ENCODE measurements around the gene PAK5.

DNA sequence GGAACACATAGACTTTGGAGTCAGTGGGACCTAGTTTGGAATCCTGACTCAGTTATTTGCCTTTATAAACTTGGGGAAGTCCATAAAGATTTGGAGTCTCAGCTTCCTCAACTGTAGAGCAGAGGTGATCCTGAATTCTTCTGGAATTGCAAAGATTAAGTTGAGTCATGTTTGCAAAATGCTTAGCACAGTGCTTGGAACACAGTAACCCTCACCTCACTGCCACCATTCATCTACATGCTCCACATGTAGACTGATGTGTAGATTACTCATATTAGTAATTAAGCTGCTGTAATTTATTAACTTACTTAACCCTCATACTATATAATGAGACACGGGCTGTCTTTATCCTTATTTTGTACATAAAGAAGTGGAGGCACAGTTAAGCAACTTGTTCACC is 263.0 kb downstream of the PAK5 start:
- TF ChIP-seq POLR2A (IDR thresholded peaks at IDR 0.05) (no peak), CTCF (IDR thresholded peaks at IDR 0.05) (no peak)

Data from esophagus squamous epithelium (tissue), 4 donors.